ENCODE data around the gene GPR27. TPM values are rescaled to one million over a fixed set of nuclear protein-coding genes. Genes with fewer than 3 reads are reported as not detected.

Gene GPR27
- total RNA-seq, 4 donors from 2014 or later, result 2.3 to 11.0 (median 5.5) TPM

GRCh38 chr3:71778353-71778752, 24.7 kb downstream of the GPR27 start:
- H3K27me3 ChIP-seq, result peaks cover 1% of the 10 kb centered on the region
- DNase-seq, result no peak

GRCh38 chr3:71779674-71780377, 26.2 kb downstream of the GPR27 start:
- no peak overlapping the region for H3K27ac ChIP-seq
- TF ChIP-seq POLR2A (IDR thresholded peaks at IDR 0.05), result no peak
- TF ChIP-seq CTCF (IDR thresholded peaks at IDR 0.05), result no peak
- H3K27me3 ChIP-seq, result peaks cover 12% of the 10 kb centered on the region
- no peaks in the 10 kb centered on the region for H3K36me3 ChIP-seq
- 73 to 74% methylated on average over 6 of the region's 6 CpGs for WGBS, 2 donors
- intact Hi-C loops (cut with DNase I), result no loop called here
- DNase-seq, result no peak
- H3K9me3 ChIP-seq, result no peaks in the 10 kb centered on the region
- H3K4me3 ChIP-seq (replicated peaks in 1 of 3), result no peak overlapping the region
- H3K4me1 ChIP-seq, result peaks cover 5 to 8% of the 10 kb centered on the region in 2 donors

More at GRCh38 chr3:71778353-71778752, 24.7 kb downstream of the GPR27 start:
- intact Hi-C loops (cut with DNase I), result no loop called here
- no peak for TF ChIP-seq POLR2A (IDR thresholded peaks at IDR 0.05)
- no peak for TF ChIP-seq CTCF (IDR thresholded peaks at IDR 0.05)
- Histone ChIP-seq H3K36me3 (no peaks in the 10 kb centered on the region), H3K27ac (no peak overlapping the region), H3K9me3 (no peaks in the 10 kb centered on the region), H3K4me1 (no peaks in the 10 kb centered on the region), H3K4me3 (replicated peaks in 1 of 3) (no peak overlapping the region)
- 92 to 93% methylated on average over 3 of the region's 3 CpGs for WGBS, 2 donors

- no peak overlapping the region for H3K4me3 ChIP-seq (replicated peaks in 1 of 3)
- peaks cover 14% of the 10 kb centered on the region for H3K27me3 ChIP-seq
- 92 to 93% methylated on average over 4 of the region's 4 CpGs for whole genome bisulfite sequencing, 2 donors
- H3K36me3 ChIP-seq, result no peaks in the 10 kb centered on the region
- no peak for DNase-seq
- H3K4me1 ChIP-seq, result peaks cover 5 to 12% of the 10 kb centered on the region in 2 donors
- no peaks in the 10 kb centered on the region for H3K9me3 ChIP-seq
- no peak overlapping the region for H3K27ac ChIP-seq
- TF ChIP-seq CTCF (IDR thresholded peaks at IDR 0.05), result no peak
- TF ChIP-seq POLR2A (IDR thresholded peaks at IDR 0.05), result no peak
- intact Hi-C loops (cut with DNase I), result no loop called here
Measured at GRCh38 chr3:71780430-71780829, 26.8 kb downstream of the GPR27 start.

GRCh38 chr3:71783152-71783551, 29.5 kb downstream of the GPR27 start:
- peaks cover 5 to 13% of the 10 kb centered on the region in 2 donors for H3K4me1 ChIP-seq
- no peak overlapping the region for H3K4me3 ChIP-seq (replicated peaks in 1 of 3)
- DNase-seq, result no peak
- H3K36me3 ChIP-seq, result no peaks in the 10 kb centered on the region
- intact Hi-C loops (cut with DNase I), result no loop called here
- H3K27ac ChIP-seq, result no peak overlapping the region
- TF ChIP-seq CTCF (IDR thresholded peaks at IDR 0.05) (no peak), POLR2A (IDR thresholded peaks at IDR 0.05) (no peak)
- H3K27me3 ChIP-seq, result peaks cover 16% of the 10 kb centered on the region
- H3K9me3 ChIP-seq, result no peaks in the 10 kb centered on the region
- WGBS, 2 donors, result 73 to 87% methylated on average over 1 of the region's 1 CpG

GRCh38 chr3:71784201-71784913, 30.7 kb downstream of the GPR27 start:
- WGBS, 2 donors, result 7 to 8% methylated on average over 22 to 23 of the region's 23 CpGs
- Histone ChIP-seq H3K9me3 (no peaks in the 10 kb centered on the region), H3K36me3 (no peaks in the 10 kb centered on the region), H3K27me3 (peaks cover 16% of the 10 kb centered on the region), H3K4me3 (replicated peaks in 1 of 3) (peak overlapping the region in 1 of 3 donors; percentile 13), H3K27ac (no peak overlapping the region), H3K4me1 (peaks cover 5 to 13% of the 10 kb centered on the region in 2 donors)
- no peak for TF ChIP-seq CTCF (IDR thresholded peaks at IDR 0.05)
- no peak for TF ChIP-seq POLR2A (IDR thresholded peaks at IDR 0.05)
- DNase-seq, result no peak
- intact Hi-C loops (cut with DNase I), result no loop called here
